HG02623 (cell line): ENCODE measurements around the gene PDGFC.

Experiments
- ATAC-seq: cut with Tn5 transposase; IDR thresholded peaks from one replicate; pipeline ENCODE4 v1.9.1; 2021; ENCODE audit warnings: moderate library complexity; ENCODE audit not compliant: unreplicated experiment

PDGFC gene

GRCh38 chr4:156975686-156976085, 4.1 kb upstream of the PDGFC start:
- no peak for ATAC-seq

GRCh38 chr4:156974264-156974663, 2.7 kb upstream of the PDGFC start:
- ATAC-seq, result no peak

GRCh38 chr4:156972379-156973015, 898 bp upstream of the PDGFC start:
- no peak for ATAC-seq

- no peak for ATAC-seq
Measured at GRCh38 chr4:156971165-156971675, 379 bp downstream of the PDGFC start.

- ATAC-seq, result no peak
Measured at GRCh38 chr4:156970501-156971164, 966 bp downstream of the PDGFC start.

- no peak for ATAC-seq
Measured at GRCh38 chr4:156969911-156970310, 1.7 kb downstream of the PDGFC start.

- no peak for ATAC-seq
Measured at GRCh38 chr4:156969101-156969500, 2.5 kb downstream of the PDGFC start.

GRCh38 chr4:156968479-156968984, 3.1 kb downstream of the PDGFC start:
- peak; percentile 83 for ATAC-seq

- ATAC-seq, result no peak
Measured at GRCh38 chr4:156966836-156967235, 4.8 kb downstream of the PDGFC start.

- no peak for ATAC-seq
Measured at GRCh38 chr4:156963419-156963818, 8.2 kb downstream of the PDGFC start.

GRCh38 chr4:156962528-156962974, 9.0 kb downstream of the PDGFC start:
- ATAC-seq, result no peak

GRCh38 chr4:156962058-156962358, 9.6 kb downstream of the PDGFC start:
- ATAC-seq, result no peak

GRCh38 chr4:156961196-156962057, 10.2 kb downstream of the PDGFC start:
- ATAC-seq, result no peak

GRCh38 chr4:156959298-156959702, 12.3 kb downstream of the PDGFC start:
- ATAC-seq, result no peak

- no peak for ATAC-seq
Measured at GRCh38 chr4:156958276-156959074, 13.1 kb downstream of the PDGFC start.

GRCh38 chr4:156957556-156957955, 14.0 kb downstream of the PDGFC start:
- ATAC-seq, result no peak

GRCh38 chr4:156956826-156957368, 14.7 kb downstream of the PDGFC start:
- ATAC-seq, result no peak

GRCh38 chr4:156956359-156956758, 15.2 kb downstream of the PDGFC start:
- no peak for ATAC-seq

- no peak for ATAC-seq
Measured at GRCh38 chr4:156954587-156954986, 17.0 kb downstream of the PDGFC start.

- no peak for ATAC-seq
Measured at GRCh38 chr4:156953951-156954350, 17.6 kb downstream of the PDGFC start.
